Right lobe of liver (tissue), 4 donors: ENCODE measurements around the gene OR2T11.

Experiments
- CTCF ChIP-seq, 4 donors: fragments of 200-600 bp in 3 of 4; fragments of 450-650 bp in 1 of 4; IDR thresholded peaks; one replicate each; pipeline versions ENCODE4 v1.5.1 to v1.8.0; 2016 to 2022; ENCODE audit warnings: antibody characterized with exemption in 4 of 4, mild to moderate bottlenecking in 2 of 4
- POLR2A ChIP-seq: fragments of 450-650 bp; IDR thresholded peaks from one replicate; pipeline ENCODE4 v1.6.1; 2017; ENCODE audit warnings: antibody characterized with exemption, mild to moderate bottlenecking
- donor health status: DM: no; HTN: no; CAD: no.
- donor health status: DM: no; HTN: no; CAD: no.
- donor health status: DM: no; HTN: yes; CAD: no.

GRCh38 chr1:248593226-248593625 is 41.7 kb downstream of the OR2T11 start:
- TF ChIP-seq CTCF (IDR thresholded peaks at IDR 0.05) = no peak
- TF ChIP-seq POLR2A = no peak
